Measurements from ENCODE around the gene SLC29A2.

SLC29A2 gene

DNA sequence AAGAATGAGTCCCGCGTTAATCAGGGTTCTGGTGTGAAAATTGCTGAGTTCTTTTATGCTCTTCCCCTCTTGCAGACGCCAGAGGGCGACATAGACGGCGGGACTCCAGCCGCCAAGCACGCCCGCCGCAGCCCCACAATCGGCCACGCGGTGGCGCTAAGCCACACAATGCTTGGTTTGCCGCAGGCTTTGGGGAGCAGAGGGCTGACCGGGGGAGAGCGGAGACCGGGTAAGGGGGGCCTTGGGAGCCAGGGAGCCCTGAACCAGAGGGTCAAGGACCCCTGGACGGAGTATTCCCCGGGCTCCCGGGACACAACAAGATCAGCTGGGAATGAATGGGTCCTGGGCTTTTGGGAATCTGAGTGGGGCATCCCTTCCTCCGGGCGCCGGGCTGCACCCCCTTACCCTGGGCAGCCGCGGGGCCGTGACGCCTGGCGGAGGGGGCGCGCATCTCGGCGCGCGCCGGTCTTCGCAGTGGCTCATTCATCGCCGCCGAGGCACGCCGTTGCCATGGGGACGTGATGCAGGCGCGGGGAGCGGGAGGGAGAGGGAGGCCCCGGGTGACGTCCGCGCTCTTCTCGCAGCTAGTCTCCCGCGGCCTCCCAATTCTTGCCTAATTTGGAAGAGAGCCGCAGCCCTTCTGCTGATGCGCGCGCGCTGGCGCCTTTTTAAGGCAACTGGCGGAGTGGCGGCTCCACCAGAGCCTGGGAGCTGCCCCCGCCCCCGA, 37.1 kb upstream of the SLC29A2 start (continued):
- TF ChIP-seq, protein P1, sequence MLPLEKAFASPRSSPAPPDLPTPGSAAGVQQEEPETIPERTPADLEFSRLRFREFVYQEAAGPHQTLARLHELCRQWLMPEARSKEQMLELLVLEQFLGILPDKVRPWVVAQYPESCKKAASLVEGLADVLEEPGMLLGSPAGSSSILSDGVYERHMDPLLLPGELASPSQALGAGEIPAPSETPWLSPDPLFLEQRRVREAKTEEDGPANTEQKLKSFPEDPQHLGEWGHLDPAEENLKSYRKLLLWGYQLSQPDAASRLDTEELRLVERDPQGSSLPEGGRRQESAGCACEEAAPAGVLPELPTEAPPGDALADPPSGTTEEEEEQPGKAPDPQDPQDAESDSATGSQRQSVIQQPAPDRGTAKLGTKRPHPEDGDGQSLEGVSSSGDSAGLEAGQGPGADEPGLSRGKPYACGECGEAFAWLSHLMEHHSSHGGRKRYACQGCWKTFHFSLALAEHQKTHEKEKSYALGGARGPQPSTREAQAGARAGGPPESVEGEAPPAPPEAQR (tag by site-specific recombination; IDR thresholded peaks at IDR 0.05): no peak
- TF ChIP-seq GLIS2 (tag by site-specific recombination; IDR thresholded peaks at IDR 0.05): peak; percentile 80
- TF ChIP-seq ZNF133 (tag by site-specific recombination; IDR thresholded peaks at IDR 0.05): no peak
- TF ChIP-seq ZNF600 (tag by site-specific recombination; IDR thresholded peaks at IDR 0.05): no peak
- TF ChIP-seq, protein P2, sequence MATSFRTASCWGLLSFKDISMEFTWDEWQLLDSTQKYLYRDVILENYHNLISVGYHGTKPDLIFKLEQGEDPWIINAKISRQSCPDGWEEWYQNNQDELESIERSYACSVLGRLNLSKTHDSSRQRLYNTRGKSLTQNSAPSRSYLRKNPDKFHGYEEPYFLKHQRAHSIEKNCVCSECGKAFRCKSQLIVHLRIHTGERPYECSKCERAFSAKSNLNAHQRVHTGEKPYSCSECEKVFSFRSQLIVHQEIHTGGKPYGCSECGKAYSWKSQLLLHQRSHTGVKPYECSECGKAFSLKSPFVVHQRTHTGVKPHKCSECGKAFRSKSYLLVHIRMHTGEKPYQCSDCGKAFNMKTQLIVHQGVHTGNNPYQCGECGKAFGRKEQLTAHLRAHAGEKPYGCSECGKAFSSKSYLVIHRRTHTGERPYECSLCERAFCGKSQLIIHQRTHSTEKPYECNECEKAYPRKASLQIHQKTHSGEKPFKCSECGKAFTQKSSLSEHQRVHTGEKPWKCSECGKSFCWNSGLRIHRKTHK (tag by site-specific recombination; IDR thresholded peaks at IDR 0.05): no peak
- TF ChIP-seq, protein P3, sequence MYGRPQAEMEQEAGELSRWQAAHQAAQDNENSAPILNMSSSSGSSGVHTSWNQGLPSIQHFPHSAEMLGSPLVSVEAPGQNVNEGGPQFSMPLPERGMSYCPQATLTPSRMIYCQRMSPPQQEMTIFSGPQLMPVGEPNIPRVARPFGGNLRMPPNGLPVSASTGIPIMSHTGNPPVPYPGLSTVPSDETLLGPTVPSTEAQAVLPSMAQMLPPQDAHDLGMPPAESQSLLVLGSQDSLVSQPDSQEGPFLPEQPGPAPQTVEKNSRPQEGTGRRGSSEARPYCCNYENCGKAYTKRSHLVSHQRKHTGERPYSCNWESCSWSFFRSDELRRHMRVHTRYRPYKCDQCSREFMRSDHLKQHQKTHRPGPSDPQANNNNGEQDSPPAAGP (tag by site-specific recombination; IDR thresholded peaks at IDR 0.05): 0 out of 2 replicates have a peak, but pooled peaks have one; percentile 63
- TF ChIP-seq, protein P4, sequence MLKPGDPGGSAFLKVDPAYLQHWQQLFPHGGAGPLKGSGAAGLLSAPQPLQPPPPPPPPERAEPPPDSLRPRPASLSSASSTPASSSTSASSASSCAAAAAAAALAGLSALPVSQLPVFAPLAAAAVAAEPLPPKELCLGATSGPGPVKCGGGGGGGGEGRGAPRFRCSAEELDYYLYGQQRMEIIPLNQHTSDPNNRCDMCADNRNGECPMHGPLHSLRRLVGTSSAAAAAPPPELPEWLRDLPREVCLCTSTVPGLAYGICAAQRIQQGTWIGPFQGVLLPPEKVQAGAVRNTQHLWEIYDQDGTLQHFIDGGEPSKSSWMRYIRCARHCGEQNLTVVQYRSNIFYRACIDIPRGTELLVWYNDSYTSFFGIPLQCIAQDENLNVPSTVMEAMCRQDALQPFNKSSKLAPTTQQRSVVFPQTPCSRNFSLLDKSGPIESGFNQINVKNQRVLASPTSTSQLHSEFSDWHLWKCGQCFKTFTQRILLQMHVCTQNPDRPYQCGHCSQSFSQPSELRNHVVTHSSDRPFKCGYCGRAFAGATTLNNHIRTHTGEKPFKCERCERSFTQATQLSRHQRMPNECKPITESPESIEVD (tag by site-specific recombination; IDR thresholded peaks at IDR 0.05): no peak
- TF ChIP-seq, protein P5, sequence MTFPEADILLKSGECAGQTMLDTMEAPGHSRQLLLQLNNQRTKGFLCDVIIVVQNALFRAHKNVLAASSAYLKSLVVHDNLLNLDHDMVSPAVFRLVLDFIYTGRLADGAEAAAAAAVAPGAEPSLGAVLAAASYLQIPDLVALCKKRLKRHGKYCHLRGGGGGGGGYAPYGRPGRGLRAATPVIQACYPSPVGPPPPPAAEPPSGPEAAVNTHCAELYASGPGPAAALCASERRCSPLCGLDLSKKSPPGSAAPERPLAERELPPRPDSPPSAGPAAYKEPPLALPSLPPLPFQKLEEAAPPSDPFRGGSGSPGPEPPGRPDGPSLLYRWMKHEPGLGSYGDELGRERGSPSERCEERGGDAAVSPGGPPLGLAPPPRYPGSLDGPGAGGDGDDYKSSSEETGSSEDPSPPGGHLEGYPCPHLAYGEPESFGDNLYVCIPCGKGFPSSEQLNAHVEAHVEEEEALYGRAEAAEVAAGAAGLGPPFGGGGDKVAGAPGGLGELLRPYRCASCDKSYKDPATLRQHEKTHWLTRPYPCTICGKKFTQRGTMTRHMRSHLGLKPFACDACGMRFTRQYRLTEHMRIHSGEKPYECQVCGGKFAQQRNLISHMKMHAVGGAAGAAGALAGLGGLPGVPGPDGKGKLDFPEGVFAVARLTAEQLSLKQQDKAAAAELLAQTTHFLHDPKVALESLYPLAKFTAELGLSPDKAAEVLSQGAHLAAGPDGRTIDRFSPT (tag by site-specific recombination; IDR thresholded peaks at IDR 0.05): no peak
- no peak for TF ChIP-seq ZNF792 (tag by site-specific recombination; IDR thresholded peaks at IDR 0.05)
- no peak for TF ChIP-seq ZNF138 (tag by site-specific recombination; IDR thresholded peaks at IDR 0.05; ENCODE audit: borderline replicate concordance)
- peak; percentile 76; the same call in 1 of the 2 replicates for TF ChIP-seq ZBTB48 (tag by site-specific recombination; IDR thresholded peaks at IDR 0.05)
- TF ChIP-seq ZNF423 (tag by site-specific recombination; IDR thresholded peaks at IDR 0.05): no peak
- peak; percentile 47; the same call in 1 of the 2 replicates for TF ChIP-seq ZBTB20 (tag by site-specific recombination; IDR thresholded peaks at IDR 0.05)
- TF ChIP-seq, protein P6, sequence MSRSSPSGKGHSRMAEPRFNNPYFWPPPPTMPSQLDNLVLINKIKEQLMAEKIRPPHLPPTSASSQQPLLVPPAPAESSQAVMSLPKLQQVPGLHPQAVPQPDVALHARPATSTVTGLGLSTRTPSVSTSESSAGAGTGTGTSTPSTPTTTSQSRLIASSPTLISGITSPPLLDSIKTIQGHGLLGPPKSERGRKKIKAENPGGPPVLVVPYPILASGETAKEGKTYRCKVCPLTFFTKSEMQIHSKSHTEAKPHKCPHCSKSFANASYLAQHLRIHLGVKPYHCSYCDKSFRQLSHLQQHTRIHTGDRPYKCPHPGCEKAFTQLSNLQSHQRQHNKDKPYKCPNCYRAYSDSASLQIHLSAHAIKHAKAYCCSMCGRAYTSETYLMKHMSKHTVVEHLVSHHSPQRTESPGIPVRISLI (tag by site-specific recombination; IDR thresholded peaks at IDR 0.05): no peak
- TF ChIP-seq KLF8 (tag by site-specific recombination; IDR thresholded peaks at IDR 0.05): no peak
- TF ChIP-seq, protein P7, sequence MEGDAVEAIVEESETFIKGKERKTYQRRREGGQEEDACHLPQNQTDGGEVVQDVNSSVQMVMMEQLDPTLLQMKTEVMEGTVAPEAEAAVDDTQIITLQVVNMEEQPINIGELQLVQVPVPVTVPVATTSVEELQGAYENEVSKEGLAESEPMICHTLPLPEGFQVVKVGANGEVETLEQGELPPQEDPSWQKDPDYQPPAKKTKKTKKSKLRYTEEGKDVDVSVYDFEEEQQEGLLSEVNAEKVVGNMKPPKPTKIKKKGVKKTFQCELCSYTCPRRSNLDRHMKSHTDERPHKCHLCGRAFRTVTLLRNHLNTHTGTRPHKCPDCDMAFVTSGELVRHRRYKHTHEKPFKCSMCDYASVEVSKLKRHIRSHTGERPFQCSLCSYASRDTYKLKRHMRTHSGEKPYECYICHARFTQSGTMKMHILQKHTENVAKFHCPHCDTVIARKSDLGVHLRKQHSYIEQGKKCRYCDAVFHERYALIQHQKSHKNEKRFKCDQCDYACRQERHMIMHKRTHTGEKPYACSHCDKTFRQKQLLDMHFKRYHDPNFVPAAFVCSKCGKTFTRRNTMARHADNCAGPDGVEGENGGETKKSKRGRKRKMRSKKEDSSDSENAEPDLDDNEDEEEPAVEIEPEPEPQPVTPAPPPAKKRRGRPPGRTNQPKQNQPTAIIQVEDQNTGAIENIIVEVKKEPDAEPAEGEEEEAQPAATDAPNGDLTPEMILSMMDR (tag by site-specific recombination; IDR thresholded peaks at IDR 0.05): peak; percentile 96
- TF ChIP-seq, protein P8, sequence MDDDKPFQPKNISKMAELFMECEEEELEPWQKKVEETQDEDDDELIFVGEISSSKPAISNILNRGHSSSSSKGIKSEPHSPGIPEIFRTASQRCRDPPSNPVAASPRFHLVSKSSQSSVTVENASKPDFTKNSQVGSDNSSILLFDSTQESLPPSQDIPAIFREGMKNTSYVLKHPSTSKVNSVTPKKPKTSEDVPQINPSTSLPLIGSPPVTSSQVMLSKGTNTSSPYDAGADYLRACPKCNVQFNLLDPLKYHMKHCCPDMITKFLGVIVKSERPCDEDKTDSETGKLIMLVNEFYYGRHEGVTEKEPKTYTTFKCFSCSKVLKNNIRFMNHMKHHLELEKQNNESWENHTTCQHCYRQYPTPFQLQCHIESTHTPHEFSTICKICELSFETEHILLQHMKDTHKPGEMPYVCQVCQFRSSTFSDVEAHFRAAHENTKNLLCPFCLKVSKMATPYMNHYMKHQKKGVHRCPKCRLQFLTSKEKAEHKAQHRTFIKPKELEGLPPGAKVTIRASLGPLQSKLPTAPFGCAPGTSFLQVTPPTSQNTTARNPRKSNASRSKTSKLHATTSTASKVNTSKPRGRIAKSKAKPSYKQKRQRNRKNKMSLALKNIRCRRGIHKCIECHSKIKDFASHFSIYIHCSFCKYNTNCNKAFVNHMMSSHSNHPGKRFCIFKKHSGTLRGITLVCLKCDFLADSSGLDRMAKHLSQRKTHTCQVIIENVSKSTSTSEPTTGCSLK (tag by site-specific recombination; IDR thresholded peaks at IDR 0.05): no peak
- no peak for TF ChIP-seq REPIN1 (tag by site-specific recombination; IDR thresholded peaks at IDR 0.05; ENCODE audit: low read depth)
- TF ChIP-seq ZNF155 (tag by site-specific recombination; IDR thresholded peaks at IDR 0.05): no peak
- TF ChIP-seq ZNF560 (tag by site-specific recombination; IDR thresholded peaks at IDR 0.05; ENCODE audit: borderline replicate concordance): no peak
- no peak for TF ChIP-seq MEIS1 (CRISPR knock-in tag; IDR thresholded peaks at IDR 0.05; ENCODE audit: borderline replicate concordance)
- no peak for TF ChIP-seq ZNF24 (tag by site-specific recombination; IDR thresholded peaks at IDR 0.05)
- TF ChIP-seq, protein P9, sequence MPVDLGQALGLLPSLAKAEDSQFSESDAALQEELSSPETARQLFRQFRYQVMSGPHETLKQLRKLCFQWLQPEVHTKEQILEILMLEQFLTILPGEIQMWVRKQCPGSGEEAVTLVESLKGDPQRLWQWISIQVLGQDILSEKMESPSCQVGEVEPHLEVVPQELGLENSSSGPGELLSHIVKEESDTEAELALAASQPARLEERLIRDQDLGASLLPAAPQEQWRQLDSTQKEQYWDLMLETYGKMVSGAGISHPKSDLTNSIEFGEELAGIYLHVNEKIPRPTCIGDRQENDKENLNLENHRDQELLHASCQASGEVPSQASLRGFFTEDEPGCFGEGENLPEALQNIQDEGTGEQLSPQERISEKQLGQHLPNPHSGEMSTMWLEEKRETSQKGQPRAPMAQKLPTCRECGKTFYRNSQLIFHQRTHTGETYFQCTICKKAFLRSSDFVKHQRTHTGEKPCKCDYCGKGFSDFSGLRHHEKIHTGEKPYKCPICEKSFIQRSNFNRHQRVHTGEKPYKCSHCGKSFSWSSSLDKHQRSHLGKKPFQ (tag by site-specific recombination; IDR thresholded peaks at IDR 0.05): no peak

Data from HEK293 (cell line).